IMR-90 (cell line): ENCODE results near the gene GALNT7. TPM values are rescaled to one million over a fixed set of nuclear protein-coding genes. Genes with fewer than 3 reads are reported as not detected.

ENCODE experiments used
- ATAC-seq: fragments of 200-7000 bp; cut with Tn5 transposase; 2 replicates; pipeline ENCODE4 v1.9.1; 2020; ENCODE audit warnings: low read depth, mild to moderate bottlenecking, moderate library complexity
- BruUV-seq: library from RNA; stranded (reverse); fragments of 400-500 nt; replicated peaks from 2 replicates; lab custom pipeline; 2021; lab: Mats Ljungman, UMichigan
- CTCF ChIA-PET: fragments of 300-600 bp; formaldehyde crosslinking; extraction: SDS; loops from one replicate; lab custom pipeline; 2021; ENCODE audit warnings: antibody characterized with exemption; lab: Yijun Ruan, JAX
- POLR2A ChIA-PET: fragments of 300-600 bp; sonication (Branson Sonifier 250); formaldehyde crosslinking; loops from one replicate; lab custom pipeline; 2022; ENCODE audit warnings: antibody characterized with exemption; ENCODE audit not compliant: unreplicated experiment; lab: Charles Lee
- DNase-seq: peaks from one replicate; pipeline ENCODE4 v3.0.0; 2013
- H2AFZ ChIP-seq: replicated peaks from 2 replicates; pipeline ENCODE3; 2013; ENCODE audit warnings: low read length, mild to moderate bottlenecking; ENCODE audit not compliant: poor library complexity
- H2AK5ac ChIP-seq: 2 replicates; pipeline ENCODE4 v1.6.1; 2013; ENCODE audit warnings: low read depth, low read length, inconsistent platforms
- H2AK9ac ChIP-seq: replicated peaks from 2 replicates; pipeline ENCODE3; 2013; ENCODE audit warnings: mild to moderate bottlenecking, low read depth, low read length, moderate library complexity; ENCODE audit not compliant: poor library complexity
- H2BK120ac ChIP-seq: 2 replicates; pipeline ENCODE4 v1.6.1; 2013; ENCODE audit warnings: low read depth, low read length, inconsistent platforms
- H2BK15ac ChIP-seq: 3 replicates; pipeline ENCODE4 v1.6.1; 2013; ENCODE audit warnings: low read depth, low read length, inconsistent platforms
- H2BK20ac ChIP-seq: 2 replicates; pipeline ENCODE4 v1.6.1; 2013; ENCODE audit warnings: low read depth, mild to moderate bottlenecking, inconsistent platforms, low read length, moderate library complexity
- H2BK5ac ChIP-seq: 2 replicates; pipeline ENCODE4 v1.6.1; 2013; ENCODE audit warnings: mild to moderate bottlenecking, low read depth, low read length, inconsistent platforms; ENCODE audit not compliant: poor library complexity, severe bottlenecking
- H3K14ac ChIP-seq: replicated peaks from 2 replicates; pipeline ENCODE4 v1.6.1; 2013; ENCODE audit warnings: low read depth, low read length, inconsistent platforms
- H3K18ac ChIP-seq: 2 replicates; pipeline ENCODE4 v1.6.1; 2013; ENCODE audit warnings: low read depth, low read length, control low read depth
- H3K23ac ChIP-seq: 2 replicates; pipeline ENCODE4 v1.6.1; 2013; ENCODE audit warnings: low read depth, low read length, inconsistent platforms
- H3K27ac ChIP-seq: 2 replicates; pipeline ENCODE4 v1.5.1; 2013; ENCODE audit warnings: mild to moderate bottlenecking, control low read depth, low read length; ENCODE audit not compliant: insufficient read depth
- H3K27me3 ChIP-seq: 2 replicates; pipeline ENCODE4 v1.6.1; 2013; ENCODE audit warnings: low read length; ENCODE audit not compliant: control insufficient read depth, insufficient read depth
- H3K36me3 ChIP-seq: 2 replicates; pipeline ENCODE4 v1.6.1; 2013; ENCODE audit warnings: low read length, mixed read lengths; ENCODE audit not compliant: control insufficient read depth, insufficient read depth
- H3K4ac ChIP-seq: 2 replicates; pipeline ENCODE4 v1.6.1; 2013; ENCODE audit warnings: low read depth, low read length, inconsistent platforms
- H3K4me1 ChIP-seq: 2 replicates; pipeline ENCODE4 v1.6.1; 2013; ENCODE audit warnings: low read length, mixed read lengths; ENCODE audit not compliant: control insufficient read depth, insufficient read depth
- H3K4me2 ChIP-seq: 2 replicates; pipeline ENCODE4 v1.6.1; 2013; ENCODE audit warnings: low read depth, mild to moderate bottlenecking, control low read depth, low read length, moderate library complexity
- H3K4me3 ChIP-seq: 2 replicates; pipeline ENCODE4 v1.5.1; 2013; ENCODE audit warnings: low read depth, mild to moderate bottlenecking, control low read depth, low read length, moderate library complexity; ENCODE audit not compliant: insufficient read depth
- H3K56ac ChIP-seq: 2 replicates; pipeline ENCODE4 v1.6.1; 2013; ENCODE audit warnings: low read length, inconsistent platforms; ENCODE audit not compliant: insufficient read depth; ENCODE audit errors: extremely low read depth
- H3K79me1 ChIP-seq, 2 experiments: 2 replicates each; pipeline ENCODE4 v1.6.1; 2013; ENCODE audit warnings: low read length in 2 of 2, inconsistent platforms in 1 of 2, low read depth in 1 of 2
- H3K9ac ChIP-seq: 2 replicates; pipeline ENCODE4 v1.6.1; 2013; ENCODE audit warnings: low read depth, low read length, control low read depth
- H3K9me1 ChIP-seq: 2 replicates; pipeline ENCODE4 v1.6.1; 2013; ENCODE audit warnings: low read length, inconsistent platforms; ENCODE audit not compliant: insufficient read depth
- H3K9me3 ChIP-seq: 2 replicates; pipeline ENCODE4 v1.6.1; 2013; ENCODE audit warnings: low read length; ENCODE audit not compliant: control insufficient read depth, insufficient read depth
- H4K20me1 ChIP-seq: 2 replicates; pipeline ENCODE4 v1.6.1; 2013; ENCODE audit warnings: low read length, inconsistent platforms; ENCODE audit not compliant: insufficient read depth
- H4K5ac ChIP-seq: 2 replicates; pipeline ENCODE4 v1.6.1; 2013; ENCODE audit warnings: mild to moderate bottlenecking, low read depth, low read length, control low read depth
- H4K8ac ChIP-seq, 2 experiments: 2 replicates each; pipeline ENCODE4 v1.6.1; 2013; ENCODE audit warnings: low read depth in 2 of 2, low read length in 2 of 2, control low read depth in 1 of 2, inconsistent platforms in 1 of 2
- H4K91ac ChIP-seq: 2 replicates; pipeline ENCODE4 v1.6.1; 2013; ENCODE audit warnings: low read depth, low read length, inconsistent platforms; ENCODE audit not compliant: insufficient read depth
- BHLHE40 ChIP-seq: fragments of 150-350 bp; IDR thresholded peaks from 2 replicates; pipeline ENCODE4 v1.6.1; 2016; ENCODE audit warnings: mild to moderate bottlenecking, low read depth, low read length
- CEBPB ChIP-seq: IDR thresholded peaks from 2 replicates; pipeline ENCODE4 v1.6.1; 2012; ENCODE audit warnings: low read depth, low read length, improper control_type of control experiment
- CHD1 ChIP-seq: IDR thresholded peaks from 2 replicates; pipeline ENCODE4 v1.6.1; 2012; ENCODE audit warnings: low read depth, low read length, improper control_type of control experiment
- FOS ChIP-seq: fragments of 150-350 bp; IDR thresholded peaks from 2 replicates; pipeline ENCODE4 v1.6.1; 2016; ENCODE audit warnings: low read depth, low read length
- MAFK ChIP-seq: IDR thresholded peaks from 2 replicates; pipeline ENCODE4 v1.6.1; 2012; ENCODE audit warnings: low read depth, low read length, improper control_type of control experiment
- MXI1 ChIP-seq: IDR thresholded peaks from 2 replicates; pipeline ENCODE4 v1.6.1; 2012; ENCODE audit warnings: low read depth, mild to moderate bottlenecking, low read length, moderate library complexity, borderline replicate concordance
- NFE2L2 ChIP-seq: fragments of 150-350 bp; IDR thresholded peaks from 2 replicates; pipeline ENCODE4 v1.6.1; 2016; ENCODE audit warnings: low read depth, mild to moderate bottlenecking, low read length
- POLR2A ChIP-seq: IDR thresholded peaks from 2 replicates; pipeline ENCODE4 v1.6.1; 2012; ENCODE audit warnings: mild to moderate bottlenecking, low read depth, low read length
- RAD21 ChIP-seq: IDR thresholded peaks from 2 replicates; pipeline ENCODE4 v1.6.1; 2012; ENCODE audit warnings: low read length, improper control_type of control experiment
- RCOR1 ChIP-seq: IDR thresholded peaks from 2 replicates; pipeline ENCODE4 v1.6.1; 2012; ENCODE audit warnings: mild to moderate bottlenecking, low read length, improper control_type of control experiment; ENCODE audit not compliant: insufficient replicate concordance
- RFX5 ChIP-seq: IDR thresholded peaks from 2 replicates; pipeline ENCODE4 v1.8.0; 2012; ENCODE audit warnings: low read depth, mild to moderate bottlenecking, low read length, moderate library complexity
- SMC3 ChIP-seq: fragments of 150-350 bp; IDR thresholded peaks from 2 replicates; pipeline ENCODE4 v1.6.1; 2016; ENCODE audit warnings: low read depth, mild to moderate bottlenecking, antibody characterized with exemption, low read length, moderate library complexity
- WGBS, 2 experiments: methylation state at CpG; one replicate each; pipeline versions ENCODE4 v1.1.5 to v1.1.7; 2013; ENCODE audit warnings: missing lambda C conversion rate in 2 of 2; ENCODE audit not compliant: insufficient read length in 1 of 2; ENCODE audit errors: extremely low coverage in 2 of 2; 5-methylcytosine and 5-hydroxymethylcytosine counted together
- dilution Hi-C: fragments of 300-500 bp; cut with HindIII; formaldehyde crosslinking; loops from one replicate; pipeline ENCODE4 v1.14.3; 2018; ENCODE audit warnings: low sequenced_read_pairs; ENCODE audit not compliant: unreplicated experiment
- in situ Hi-C: fragments of 300-500 bp; cut with MboI; formaldehyde crosslinking; loops from 3 replicates; pipeline ENCODE4 v1.14.3; 2019; ENCODE audit warnings: low sequenced_read_pairs, inconsistent platforms, mixed read lengths
- intact Hi-C: fragments of 100-400 bp; cut with micrococcal nuclease; formaldehyde crosslinking; loops from 2 replicates; pipeline ENCODE4 v1.10.0; 2022
- polyA plus RNA-seq, 3 experiments: library from polyadenylated mRNA; depleted of rRNA; stranded (reverse); fragments of >200 nt; gene quantifications; 2 replicates each; pipeline ENCODE4 v1.2.3, GENCODE V29; 2012; ENCODE audit warnings: low replicate concordance in 1 of 3
- total RNA-seq: library from RNA; depleted of rRNA; stranded (reverse); fragments of >200 nt; gene quantifications from 2 replicates; pipeline ENCODE4 v1.2.3, GENCODE V29; 2012
- TF ChIP-seq, protein P1 (sequence below): fragments of 150-350 bp; IDR thresholded peaks from 2 replicates; pipeline ENCODE4 v1.6.1; 2016; ENCODE audit warnings: low read depth, mild to moderate bottlenecking, low read length, moderate library complexity, borderline replicate concordance
- TF ChIP-seq, protein P2 (sequence below): conservative IDR thresholded peaks from 2 replicates; pipeline ENCODE4 v1.5.1; 2012; ENCODE audit warnings: mild to moderate bottlenecking, low read depth, low read length, improper control_type of control experiment
- TF ChIP-seq, protein P3 (sequence below): fragments of 150-350 bp; IDR thresholded peaks from 2 replicates; pipeline ENCODE4 v1.6.1; 2017; ENCODE audit warnings: mild to moderate bottlenecking, antibody characterized with exemption, low read length, low read depth

The GALNT7 gene
- total and polyA plus RNA-seq, 2 of the 4 experiments (the other 2 are of a cell fraction) = 19.1 to 31.2 TPM

DNA sequence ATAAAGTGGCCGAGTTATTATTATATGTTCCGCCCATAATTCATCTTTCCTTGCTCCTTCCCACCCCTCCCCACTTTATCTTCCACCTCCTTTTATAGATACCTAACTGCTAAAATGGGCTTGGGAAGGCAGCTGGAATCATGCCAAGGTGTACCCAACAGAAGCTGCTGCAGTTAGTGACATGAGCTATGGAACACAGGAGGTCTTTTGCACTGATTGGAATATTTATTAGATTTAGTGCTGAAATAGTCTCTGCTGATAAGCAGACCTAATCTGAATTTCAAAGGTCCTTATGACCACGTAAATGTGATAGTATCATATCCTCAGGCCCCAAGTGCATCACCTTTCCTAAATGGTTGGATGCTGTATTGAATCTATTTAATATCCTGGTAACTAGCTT, 100.7 kb downstream of the GALNT7 start:
- Histone ChIP-seq H2BK5ac (no peak overlapping the region), H2BK15ac (no peak overlapping the region), H3K4me2 (no peak overlapping the region), H3K14ac (no peak overlapping the region), H3K9me3 (no peaks in the 10 kb centered on the region), H2AK9ac (no peak overlapping the region), H3K4me3 (no peak overlapping the region), H3K27ac (no peak overlapping the region), H4K20me1 (no peaks in the 10 kb centered on the region), H4K8ac (no peak overlapping the region), H2AFZ (no peak overlapping the region), H2BK120ac (no peak overlapping the region), H4K91ac (no peak overlapping the region), H3K4ac (no peak overlapping the region), H3K79me1 (0 out of 4 replicates have a peak, but pooled peaks cover 0 to 3% of the 10 kb centered on the region in 2 experiments), H2AK5ac (no peak overlapping the region), H3K27me3 (no peaks in the 10 kb centered on the region), H3K9me1 (0 out of 2 replicates have a peak, but pooled peaks cover 3% of the 10 kb centered on the region), H3K56ac (no peak overlapping the region), H3K4me1 (peaks cover 6% of the 10 kb centered on the region), H2BK20ac (no peak overlapping the region), H3K23ac (no peak overlapping the region), H3K9ac (no peak overlapping the region), H3K36me3 (no peaks in the 10 kb centered on the region), H3K18ac (no peak overlapping the region), H4K5ac (no peak overlapping the region)
- ATAC-seq (no peak), DNase-seq (no peak)
- WGBS, 2 experiments = no CpG with 5 or more reads among the region's 3 CpGs
- CTCF ChIA-PET = interaction anchor here (0.6 kb wide), 1 partner anchor 1151 kb away, joined by 5 read pairs; no protein-coding TSS in a partner anchor
- intact Hi-C loops = no loop called here
- in situ Hi-C loops = no loop called here
- dilution Hi-C loops = loop anchor here (25.0 kb wide), 1 partner anchor 257 kb away; no protein-coding TSS in a partner anchor
- TF ChIP-seq MXI1 = no peak
- no peak for TF ChIP-seq SMC3
- no peak for TF ChIP-seq POLR2A
- TF ChIP-seq RFX5 = no peak
- TF ChIP-seq FOS = no peak
- TF ChIP-seq NFE2L2 = no peak
- TF ChIP-seq, protein P1, sequence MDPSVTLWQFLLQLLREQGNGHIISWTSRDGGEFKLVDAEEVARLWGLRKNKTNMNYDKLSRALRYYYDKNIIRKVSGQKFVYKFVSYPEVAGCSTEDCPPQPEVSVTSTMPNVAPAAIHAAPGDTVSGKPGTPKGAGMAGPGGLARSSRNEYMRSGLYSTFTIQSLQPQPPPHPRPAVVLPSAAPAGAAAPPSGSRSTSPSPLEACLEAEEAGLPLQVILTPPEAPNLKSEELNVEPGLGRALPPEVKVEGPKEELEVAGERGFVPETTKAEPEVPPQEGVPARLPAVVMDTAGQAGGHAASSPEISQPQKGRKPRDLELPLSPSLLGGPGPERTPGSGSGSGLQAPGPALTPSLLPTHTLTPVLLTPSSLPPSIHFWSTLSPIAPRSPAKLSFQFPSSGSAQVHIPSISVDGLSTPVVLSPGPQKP = no peak
- no peak for TF ChIP-seq RAD21
- TF ChIP-seq, protein P2, sequence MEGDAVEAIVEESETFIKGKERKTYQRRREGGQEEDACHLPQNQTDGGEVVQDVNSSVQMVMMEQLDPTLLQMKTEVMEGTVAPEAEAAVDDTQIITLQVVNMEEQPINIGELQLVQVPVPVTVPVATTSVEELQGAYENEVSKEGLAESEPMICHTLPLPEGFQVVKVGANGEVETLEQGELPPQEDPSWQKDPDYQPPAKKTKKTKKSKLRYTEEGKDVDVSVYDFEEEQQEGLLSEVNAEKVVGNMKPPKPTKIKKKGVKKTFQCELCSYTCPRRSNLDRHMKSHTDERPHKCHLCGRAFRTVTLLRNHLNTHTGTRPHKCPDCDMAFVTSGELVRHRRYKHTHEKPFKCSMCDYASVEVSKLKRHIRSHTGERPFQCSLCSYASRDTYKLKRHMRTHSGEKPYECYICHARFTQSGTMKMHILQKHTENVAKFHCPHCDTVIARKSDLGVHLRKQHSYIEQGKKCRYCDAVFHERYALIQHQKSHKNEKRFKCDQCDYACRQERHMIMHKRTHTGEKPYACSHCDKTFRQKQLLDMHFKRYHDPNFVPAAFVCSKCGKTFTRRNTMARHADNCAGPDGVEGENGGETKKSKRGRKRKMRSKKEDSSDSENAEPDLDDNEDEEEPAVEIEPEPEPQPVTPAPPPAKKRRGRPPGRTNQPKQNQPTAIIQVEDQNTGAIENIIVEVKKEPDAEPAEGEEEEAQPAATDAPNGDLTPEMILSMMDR = no peak
- TF ChIP-seq CHD1 = no peak
- no peak for TF ChIP-seq RCOR1
- TF ChIP-seq, protein P3, sequence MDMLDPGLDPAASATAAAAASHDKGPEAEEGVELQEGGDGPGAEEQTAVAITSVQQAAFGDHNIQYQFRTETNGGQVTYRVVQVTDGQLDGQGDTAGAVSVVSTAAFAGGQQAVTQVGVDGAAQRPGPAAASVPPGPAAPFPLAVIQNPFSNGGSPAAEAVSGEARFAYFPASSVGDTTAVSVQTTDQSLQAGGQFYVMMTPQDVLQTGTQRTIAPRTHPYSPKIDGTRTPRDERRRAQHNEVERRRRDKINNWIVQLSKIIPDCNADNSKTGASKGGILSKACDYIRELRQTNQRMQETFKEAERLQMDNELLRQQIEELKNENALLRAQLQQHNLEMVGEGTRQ = no peak
- no peak for TF ChIP-seq CEBPB
- no peak for TF ChIP-seq BHLHE40
- no peak for TF ChIP-seq MAFK
- no TSS peak for BruUV-seq
- POLR2A ChIA-PET = no interaction called here
